Tibial nerve (tissue), 4 donors: ENCODE results near the gene COA8. TPM values are rescaled to one million over a fixed set of nuclear protein-coding genes. Genes with fewer than 3 reads are reported as not detected.

Experiments used
- DNase-seq, 2 donors: peaks; one replicate each; pipeline ENCODE4 v3.0.0-alpha.2; 2019; ENCODE audit warnings: low spot score in 2 of 2
- H3K27ac ChIP-seq, 4 donors: fragments of 200-600 bp; sonication (generic) in 3 of 4; one replicate each; pipeline ENCODE4 v1.5.1; 2017 to 2019; ENCODE audit warnings: mild to moderate bottlenecking in 1 of 4
- H3K27me3 ChIP-seq, 2 donors: fragments of 200-600 bp; sonication (generic) in 1 of 2; one replicate each; pipeline versions ENCODE4 v1.5.1 to v1.6.0; 2017 to 2019
- H3K36me3 ChIP-seq, 3 donors: fragments of 200-600 bp; sonication (generic); one replicate each; pipeline ENCODE4 v1.5.1; 2018 to 2019
- H3K4me1 ChIP-seq, 4 donors: fragments of 200-600 bp; sonication (generic) in 3 of 4; one replicate each; pipeline ENCODE4 v1.5.1; 2017 to 2019
- H3K4me3 ChIP-seq, 4 donors: fragments of 200-600 bp; sonication (generic) in 3 of 4; one replicate each; pipeline ENCODE4 v1.5.1; 2017 to 2019; ENCODE audit warnings: mild to moderate bottlenecking in 1 of 4, moderate library complexity in 1 of 4
- H3K9me3 ChIP-seq, 4 donors: fragments of 200-600 bp; sonication (generic) in 3 of 4; one replicate each; pipeline ENCODE4 v1.5.1; 2017 to 2019
- CTCF ChIP-seq, 5 experiments: fragments of 200-600 bp in 3 of 5; fragments of 450-650 bp in 2 of 5; sonication (generic) in 3 of 5; IDR thresholded peaks; one replicate each; pipeline ENCODE4 v1.5.1; 2016 to 2019; ENCODE audit warnings: antibody characterized with exemption in 5 of 5, mild to moderate bottlenecking in 3 of 5, moderate library complexity in 2 of 5
- EP300 ChIP-seq, 2 donors: sonication (generic); formaldehyde crosslinking; IDR thresholded peaks; one replicate each; pipeline ENCODE4 v1.6.1; 2017; ENCODE audit warnings: antibody characterized with exemption in 2 of 2, mild to moderate bottlenecking in 1 of 2
- POLR2A ChIP-seq, 2 donors: fragments of 450-650 bp; IDR thresholded peaks; one replicate each; pipeline ENCODE4 v1.6.1; 2017; ENCODE audit warnings: antibody characterized with exemption in 2 of 2, mild to moderate bottlenecking in 2 of 2, moderate library complexity in 2 of 2
- WGBS, 2 donors: methylation state at CpG; one replicate each; pipeline ENCODE4 v1.1.5; 2018; 5-methylcytosine and 5-hydroxymethylcytosine counted together
- total RNA-seq, 4 donors: library from RNA; depleted of rRNA; stranded (reverse); fragments of >200 nt; gene quantifications; one replicate each; pipeline ENCODE4 v1.1.0, GENCODE V29; 2016

Gene COA8
- total RNA-seq, 4 donors from 2014 or later: 7.2 to 31.6 (median 12.3) TPM

GRCh38 chr14:103578401-103579075 is 15.8 kb downstream of the COA8 start:
- no peaks in the 10 kb centered on the region for H3K27me3 ChIP-seq
- DNase-seq: no peak
- peaks cover 4 to 47% (median 20%) of the 10 kb centered on the region in 4 donors for H3K4me1 ChIP-seq
- peaks cover 0 to 53% (median 0%) of the 10 kb centered on the region in 3 donors for H3K36me3 ChIP-seq
- no peak for TF ChIP-seq POLR2A (IDR thresholded peaks at IDR 0.05)
- no peak for TF ChIP-seq EP300 (IDR thresholded peaks at IDR 0.05)
- no peak for TF ChIP-seq CTCF (IDR thresholded peaks at IDR 0.05)
- no peaks in the 10 kb centered on the region for H3K9me3 ChIP-seq
- H3K4me3 ChIP-seq: no peak overlapping the region
- 85 to 89% methylated on average over 12 of the region's 12 CpGs for WGBS, 2 donors
- H3K27ac ChIP-seq: peak overlapping the region in 3 of 4 donors; percentile 23 to 96 (median 93)

- Histone ChIP-seq H3K9me3 (no peaks in the 10 kb centered on the region), H3K36me3 (peaks cover 0 to 43% (median 0%) of the 10 kb centered on the region in 3 donors), H3K27me3 (no peaks in the 10 kb centered on the region), H3K27ac (no peak overlapping the region), H3K4me1 (peaks cover 2 to 21% (median 14%) of the 10 kb centered on the region in 4 donors), H3K4me3 (no peak overlapping the region)
- TF ChIP-seq CTCF (IDR thresholded peaks at IDR 0.05) (no peak), POLR2A (IDR thresholded peaks at IDR 0.05) (no peak)
- DNase-seq: no peak
- 91% methylated on average over 11 of the region's 11 CpGs for WGBS, 2 donors
Measured at GRCh38 chr14:103581206-103581605, 18.4 kb downstream of the COA8 start.

- WGBS, 2 donors: 88 to 96% methylated on average over 12 to 26 of the region's 26 CpGs
- Histone ChIP-seq H3K27ac (peak overlapping the region in 2 of 4 donors; percentile 28 to 36), H3K36me3 (peaks cover 0 to 43% (median 0%) of the 10 kb centered on the region in 3 donors), H3K9me3 (no peaks in the 10 kb centered on the region), H3K4me3 (no peak overlapping the region), H3K27me3 (no peaks in the 10 kb centered on the region), H3K4me1 (peaks cover 0 to 12% (median 5%) of the 10 kb centered on the region in 4 donors)
- no peak for TF ChIP-seq POLR2A (IDR thresholded peaks at IDR 0.05)
- TF ChIP-seq CTCF (IDR thresholded peaks at IDR 0.05): no peak
- no peak for TF ChIP-seq EP300 (IDR thresholded peaks at IDR 0.05)
- no peak for DNase-seq
Measured at GRCh38 chr14:103581954-103582703, 19.4 kb downstream of the COA8 start.

GRCh38 chr14:103584326-103584915 is 21.7 kb downstream of the COA8 start:
- Histone ChIP-seq H3K9me3 (no peaks in the 10 kb centered on the region), H3K4me1 (no peaks in the 10 kb centered on the region), H3K36me3 (peaks cover 0 to 48% (median 3%) of the 10 kb centered on the region in 3 donors), H3K4me3 (no peak overlapping the region), H3K27me3 (no peaks in the 10 kb centered on the region), H3K27ac (no peak overlapping the region)
- WGBS, 2 donors: 90 to 93% methylated on average over 11 of the region's 11 CpGs
- TF ChIP-seq POLR2A (IDR thresholded peaks at IDR 0.05) (no peak), CTCF (IDR thresholded peaks at IDR 0.05) (no peak), EP300 (IDR thresholded peaks at IDR 0.05) (no peak)
- DNase-seq: no peak
